K562 (cell line): ENCODE results near the gene DDX20. TPM values are rescaled to one million over a fixed set of nuclear protein-coding genes. Genes with fewer than 3 reads are reported as not detected.

Experiments
- ATF1 ChIP-seq, 2 experiments: fragments of 450-650 bp in 1 of 2; IDR thresholded peaks; 2 replicates each; pipeline ENCODE4 v1.6.1; 2016; ENCODE audit warnings: missing compliant biosample characterization in 1 of 2, missing genetic modification characterization in 1 of 2
- DPF2 ChIP-seq: fragments of 450-650 bp; IDR thresholded peaks from 2 replicates; pipeline ENCODE4 v1.6.1; 2016
- ETS2 ChIP-seq: IDR thresholded peaks from 2 replicates; pipeline ENCODE4 v1.6.1; 2016; ENCODE audit warnings: borderline replicate concordance, missing genetic modification characterization, mild to moderate bottlenecking, moderate library complexity, missing compliant biosample characterization; ENCODE audit not compliant: poor library complexity, severe bottlenecking
- GTF3C2 ChIP-seq: IDR thresholded peaks from 3 replicates; pipeline ENCODE4 v1.6.1; 2011; ENCODE audit warnings: borderline replicate concordance, mild to moderate bottlenecking, moderate library complexity; ENCODE audit not compliant: insufficient read length; ENCODE audit errors: extremely low read depth
- ILK ChIP-seq: fragments of 450-650 bp; IDR thresholded peaks from 2 replicates; pipeline ENCODE4 v1.6.1; 2016; ENCODE audit warnings: missing genetic modification characterization, low read depth, mild to moderate bottlenecking, missing compliant biosample characterization, moderate library complexity, borderline replicate concordance
- REST ChIP-seq, 2 experiments: fragments of 450-650 bp; formaldehyde crosslinking in 1 of 2; IDR thresholded peaks; 2 replicates each; pipeline versions ENCODE4 v1.4.0 to v1.6.1; 2014 to 2020; ENCODE audit warnings: mild to moderate bottlenecking in 2 of 2, borderline replicate concordance in 1 of 2, low read depth in 1 of 2
- RUNX1 ChIP-seq: sonication (generic); IDR thresholded peaks from 2 replicates; pipeline ENCODE4 v1.6.1; 2016; ENCODE audit warnings: antibody characterized with exemption, low read depth
- SMARCB1 ChIP-seq: IDR thresholded peaks from 2 replicates; pipeline ENCODE4 v1.6.1; 2011; ENCODE audit warnings: improper control_type of control experiment, low read depth; ENCODE audit not compliant: insufficient read length
- SRSF1 ChIP-seq: fragments of 200-400 bp; formaldehyde crosslinking; IDR thresholded peaks from 2 replicates; pipeline ENCODE4 v1.6.1; 2017; ENCODE audit warnings: mild to moderate bottlenecking, low read depth, low read length, moderate library complexity
- ZC3H11A ChIP-seq: IDR thresholded peaks from 2 replicates; pipeline ENCODE4 v1.6.1; 2012; ENCODE audit warnings: low read depth, low read length, improper control_type of control experiment
- ZNF668 ChIP-seq: fragments of 250-450 bp; sonication (Bioruptor Pico); IDR thresholded peaks from 2 replicates; pipeline ENCODE4 v1.8.0; 2022; ENCODE audit warnings: mild to moderate bottlenecking, inconsistent platforms
- polyA plus RNA-seq, 8 experiments: library from polyadenylated mRNA; depleted of rRNA in 4 of 8; stranded (reverse) in 5 of 8; unstranded in 3 of 8; fragments of >200 nt; fragmentation: Nextera tagmentation in 2 of 8; fragmentation: Illumina TruSeq in 1 of 8; extraction: Ambion mirVana in 2 of 8; extraction: Trizol in 1 of 8; gene quantifications; 2 replicates each; pipeline versions ENCODE4 v1.2.1 to v1.2.3, GENCODE V29; 2011 to 2014; ENCODE audit warnings: inconsistent platforms in 1 of 8, missing spikeins in 1 of 8
- total RNA-seq, 7 experiments: library from RNA; depleted of rRNA in 6 of 7; stranded (reverse); fragments of >200 nt in 6 of 7; fragmentation: Illumina TruSeq in 2 of 7; extraction: Trizol in 2 of 7; gene quantifications; 2 replicates each; pipeline versions ENCODE4 v1.2.1 to v1.2.3, GENCODE V29; 2011 to 2021; ENCODE audit warnings: low replicate concordance in 1 of 7
- TF ChIP-seq, protein P1 (sequence below): fragments of 250-450 bp; sonication (Bioruptor Pico); IDR thresholded peaks from 2 replicates; pipeline ENCODE4 v1.8.0; 2022; ENCODE audit warnings: moderate library complexity, mild to moderate bottlenecking, inconsistent platforms
- TF ChIP-seq, protein P2 (sequence below): sonication (generic); formaldehyde crosslinking; IDR thresholded peaks from 2 replicates; pipeline ENCODE4 v1.8.1; 2022; ENCODE audit warnings: missing genetic modification reagents

DDX20 gene
- total and polyA plus RNA-seq, 9 of the 15 experiments (the other 6 are each of a cell fraction or from before 2014, with no cell fraction given), result 8.3 to 33.4 (median 24.5) TPM

DNA sequence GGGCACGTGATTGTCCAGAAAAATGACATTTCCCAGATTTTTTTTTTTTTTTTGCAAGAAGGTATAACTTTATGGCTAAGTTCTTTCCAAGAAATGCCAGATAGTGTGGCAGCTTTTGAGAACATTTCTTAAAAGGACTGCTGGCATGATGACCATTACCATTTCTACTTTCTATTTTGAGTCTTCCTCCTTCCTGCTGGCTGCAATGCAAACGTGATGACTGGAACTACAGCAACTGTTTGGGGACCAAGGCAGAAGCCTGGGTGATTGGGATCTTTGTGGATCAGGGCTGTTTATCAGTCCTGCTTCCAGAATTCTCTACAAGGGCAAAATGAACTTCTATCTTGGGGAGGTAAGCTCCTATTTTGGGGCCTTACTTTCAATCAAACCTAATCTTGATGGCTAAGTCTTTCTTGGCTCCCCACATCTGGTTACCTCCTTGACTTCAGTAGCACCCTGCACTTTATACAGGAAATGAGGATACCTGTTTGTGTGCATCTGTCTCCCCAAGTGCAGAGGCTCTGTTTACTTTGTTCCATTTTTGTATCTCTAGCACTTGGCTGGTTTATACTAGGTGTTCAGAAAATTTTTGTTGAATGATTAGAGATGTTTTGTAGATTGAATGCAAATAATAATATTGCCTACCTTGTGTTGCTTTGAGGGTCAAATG is 3.7 kb upstream of the DDX20 start (continued):
- TF ChIP-seq ATF1 (CRISPR knock-in tag; IDR thresholded peaks at IDR 0.05) (no peak), ATF1 (tag; IDR thresholded peaks at IDR 0.05) (no peak), SRSF1 (no peak), ILK (tag) (no peak), RUNX1 (no peak), ETS2 (tag) (no peak), ZNF668 (no peak), GTF3C2 (no peak), REST (IDR thresholded peaks at IDR 0.05; ENCODE audit: borderline replicate concordance) (no peak), REST (CRISPR knock-in tag; IDR thresholded peaks at IDR 0.05; ENCODE audit: low read depth) (no peak), ZC3H11A (no peak), DPF2 (no peak), SMARCB1 (no peak)
- TF ChIP-seq, protein P1, sequence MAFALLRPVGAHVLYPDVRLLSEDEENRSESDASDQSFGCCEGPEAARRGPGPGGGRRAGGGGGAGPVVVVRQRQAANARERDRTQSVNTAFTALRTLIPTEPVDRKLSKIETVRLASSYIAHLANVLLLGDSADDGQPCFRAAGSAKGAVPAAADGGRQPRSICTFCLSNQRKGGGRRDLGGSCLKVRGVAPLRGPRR (CRISPR knock-in tag), result no peak
- TF ChIP-seq, protein P2, sequence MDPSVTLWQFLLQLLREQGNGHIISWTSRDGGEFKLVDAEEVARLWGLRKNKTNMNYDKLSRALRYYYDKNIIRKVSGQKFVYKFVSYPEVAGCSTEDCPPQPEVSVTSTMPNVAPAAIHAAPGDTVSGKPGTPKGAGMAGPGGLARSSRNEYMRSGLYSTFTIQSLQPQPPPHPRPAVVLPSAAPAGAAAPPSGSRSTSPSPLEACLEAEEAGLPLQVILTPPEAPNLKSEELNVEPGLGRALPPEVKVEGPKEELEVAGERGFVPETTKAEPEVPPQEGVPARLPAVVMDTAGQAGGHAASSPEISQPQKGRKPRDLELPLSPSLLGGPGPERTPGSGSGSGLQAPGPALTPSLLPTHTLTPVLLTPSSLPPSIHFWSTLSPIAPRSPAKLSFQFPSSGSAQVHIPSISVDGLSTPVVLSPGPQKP, result no peak
